PC-3 (cell line): ENCODE measurements around the gene ANKRD42. TPM values are rescaled to one million over a fixed set of nuclear protein-coding genes. Genes with fewer than 3 reads are reported as not detected.

ENCODE experiments used
- ATAC-seq: fragments of 200-7000 bp; cut with Tn5 transposase; 2 replicates; pipeline ENCODE4 v1.9.1; 2020; ENCODE audit warnings: mild to moderate bottlenecking, moderate library complexity
- BruUV-seq: library from RNA; stranded (reverse); fragments of 400-500 nt; replicated peaks from 2 replicates; lab custom pipeline; 2021; lab: Mats Ljungman, UMichigan
- CTCF ChIA-PET: fragments of 300-600 bp; sonication (Branson Sonifier 250); formaldehyde crosslinking; loops from one replicate; lab custom pipeline; 2022; ENCODE audit warnings: antibody characterized with exemption; lab: Charles Lee
- POLR2A ChIA-PET: fragments of 300-600 bp; sonication (Branson Sonifier 250); formaldehyde crosslinking; loops from one replicate; lab custom pipeline; 2022; ENCODE audit warnings: antibody characterized with exemption; ENCODE audit not compliant: unreplicated experiment; lab: Charles Lee
- DNase-seq: peaks from one replicate; pipeline ENCODE4 v3.0.0-alpha.2; 2015
- H2AFZ ChIP-seq: fragments of 300-600 bp; sonication (generic); 2 replicates; pipeline ENCODE4 v1.6.0; 2016; ENCODE audit warnings: antibody characterized with exemption, low read length
- H3F3A ChIP-seq: fragments of 300-600 bp; sonication (generic); one replicate; pipeline ENCODE4 v1.6.0; 2017; ENCODE audit warnings: antibody characterized with exemption, low read length, control low read depth, mild to moderate bottlenecking; ENCODE audit not compliant: unreplicated experiment
- H3K27ac ChIP-seq: fragments of 300-600 bp; sonication (generic); 2 replicates; pipeline ENCODE4 v1.5.1; 2016; ENCODE audit warnings: mild to moderate bottlenecking, low read length
- H3K27me3 ChIP-seq: fragments of 300-600 bp; sonication (generic); 2 replicates; pipeline ENCODE4 v1.6.1; 2016; ENCODE audit warnings: low read length, mixed read lengths
- H3K36me3 ChIP-seq: fragments of 300-600 bp; sonication (generic); 2 replicates; pipeline ENCODE4 v1.6.1; 2016; ENCODE audit warnings: low read depth, mixed run types, low read length, mixed read lengths
- H3K4me1 ChIP-seq: fragments of 300-600 bp; sonication (generic); 2 replicates; pipeline ENCODE4 v1.5.1; 2016; ENCODE audit warnings: low read length; ENCODE audit not compliant: insufficient read depth
- H3K4me2 ChIP-seq: fragments of 300-600 bp; sonication (generic); 2 replicates; pipeline ENCODE4 v1.6.0; 2016; ENCODE audit warnings: low read length
- H3K4me3 ChIP-seq: fragments of 300-600 bp; sonication (generic); 2 replicates; pipeline ENCODE4 v1.5.1; 2016; ENCODE audit warnings: mild to moderate bottlenecking, low read length, mixed read lengths
- H3K79me2 ChIP-seq: fragments of 300-600 bp; sonication (generic); 2 replicates; pipeline ENCODE4 v1.6.1; 2017; ENCODE audit warnings: low read length, mixed read lengths
- H3K9ac ChIP-seq: fragments of 300-600 bp; sonication (generic); 2 replicates; pipeline ENCODE4 v1.6.0; 2016; ENCODE audit warnings: mild to moderate bottlenecking, low read length
- H3K9me2 ChIP-seq: fragments of 300-600 bp; sonication (generic); replicated peaks from 2 replicates; pipeline ENCODE4 v1.6.1; 2016; ENCODE audit warnings: mixed run types, low read length, mixed read lengths
- H3K9me3 ChIP-seq: fragments of 300-600 bp; sonication (generic); 2 replicates; pipeline ENCODE4 v1.6.1; 2016; ENCODE audit warnings: low read length, mixed read lengths
- H4K20me1 ChIP-seq: fragments of 300-600 bp; sonication (generic); 2 replicates; pipeline ENCODE4 v1.6.1; 2016; ENCODE audit warnings: low read length, mixed read lengths
- CTCF ChIP-seq: fragments of 300-600 bp; sonication (generic); conservative IDR thresholded peaks from 2 replicates; pipeline ENCODE4 v1.5.1; 2017; ENCODE audit warnings: antibody characterized with exemption, low read depth, mild to moderate bottlenecking, low read length
- EZH2 ChIP-seq: fragments of 300-600 bp; sonication (generic); IDR thresholded peaks from one replicate; pipeline ENCODE4 v1.6.1; 2017; ENCODE audit warnings: antibody characterized with exemption, mild to moderate bottlenecking, low read length; ENCODE audit not compliant: unreplicated experiment
- EZH2phosphoT487 ChIP-seq: fragments of 300-600 bp; sonication (generic); IDR thresholded peaks from 2 replicates; pipeline ENCODE4 v1.6.1; 2018; ENCODE audit warnings: mild to moderate bottlenecking, antibody characterized with exemption, low read length, borderline replicate concordance
- intact Hi-C: fragments of 100-400 bp; cut with micrococcal nuclease; formaldehyde crosslinking; loops from 2 replicates; pipeline ENCODE4 v1.9.0; 2023
- total RNA-seq: library from RNA; depleted of rRNA; stranded (reverse); fragments of >200 nt; gene quantifications from 2 replicates; pipeline ENCODE4 v1.2.3, GENCODE V29; 2014

Gene ANKRD42
- total RNA-seq, 1 experiment from 2014 or later, result 11.2 TPM

GRCh38 chr11:83284501-83285150 is 91.1 kb downstream of the ANKRD42 start:
- Histone ChIP-seq H3K4me3 (peak overlapping the region; percentile 83), H3K27me3 (no peaks in the 10 kb centered on the region), H3K4me1 (peaks cover 33% of the 10 kb centered on the region), H3K79me2 (peaks cover 54% of the 10 kb centered on the region), H3K9me2 (no peaks in the 10 kb centered on the region), H3F3A (no peaks in the 10 kb centered on the region), H4K20me1 (no peaks in the 10 kb centered on the region), H3K4me2 (peak overlapping the region; percentile 94), H3K9ac (peak overlapping the region; percentile 91), H3K27ac (no peak overlapping the region), H3K36me3 (peaks cover 4% of the 10 kb centered on the region; the same call in 1 of the 2 replicates), H3K9me3 (no peaks in the 10 kb centered on the region), H2AFZ (peak overlapping the region; percentile 83; the same call in 1 of the 2 replicates)
- no peak for ATAC-seq
- intact Hi-C loops, result loop anchor here (10.0 kb wide), 1 partner anchor 570 kb away; no protein-coding TSS in a partner anchor
- DNase-seq, result no peak
- TF ChIP-seq EZH2 (no peak), EZH2phosphoT487 (no peak), CTCF (no peak)
- CTCF ChIA-PET, result no interaction called here
- BruUV-seq, result no TSS peak
- POLR2A ChIA-PET, result no interaction called here

- DNase-seq, result no peak
- peak overlapping the region; percentile 82 for H3K27ac ChIP-seq
- H3K9ac ChIP-seq, result peak overlapping the region; percentile 91
- H3K9me3 ChIP-seq, result no peaks in the 10 kb centered on the region
- H3K4me1 ChIP-seq, result peaks cover 33% of the 10 kb centered on the region
- H3K4me2 ChIP-seq, result peak overlapping the region; percentile 94
- H4K20me1 ChIP-seq, result no peaks in the 10 kb centered on the region
- TF ChIP-seq EZH2phosphoT487 (no peak), CTCF (no peak), EZH2 (no peak)
- H2AFZ ChIP-seq, result peak overlapping the region; percentile 83
- peak; percentile 39 for ATAC-seq
- ChIA-PET POLR2A (interaction anchor here (0.6 to 1.0 kb wide), 3 partner anchors 26 to 385 kb away, joined by 3 read pairs; partner anchors contain the start of gene PRCP), CTCF (no interaction called here)
- intact Hi-C loops, result loop anchor here (10.0 kb wide), 1 partner anchor 570 kb away; no protein-coding TSS in a partner anchor
- H3F3A ChIP-seq, result no peaks in the 10 kb centered on the region
- H3K36me3 ChIP-seq, result no peaks in the 10 kb centered on the region; the same call in 1 of the 2 replicates
- no peaks in the 10 kb centered on the region for H3K9me2 ChIP-seq
- peak overlapping the region; percentile 83 for H3K4me3 ChIP-seq
- H3K79me2 ChIP-seq, result peaks cover 51% of the 10 kb centered on the region
- BruUV-seq, result TSS peak; percentile 51
- H3K27me3 ChIP-seq, result no peaks in the 10 kb centered on the region
These were observed 91.7 kb downstream of the ANKRD42 start for GRCh38 chr11:83285151-83285770.
